GM19455 (cell line): ENCODE data around the gene NPB.

Source experiments
- ATAC-seq: cut with Tn5 transposase; IDR thresholded peaks from one replicate; pipeline ENCODE4 v1.9.1; 2021; ENCODE audit not compliant: unreplicated experiment

The NPB gene

GRCh38 chr17:81934850-81935708, 33.0 kb downstream of the NPB start:
- no peak for ATAC-seq

GRCh38 chr17:81935709-81936084, 33.7 kb downstream of the NPB start:
- ATAC-seq, result no peak

- no peak for ATAC-seq
These were observed 37.2 kb downstream of the NPB start for GRCh38 chr17:81939218-81939617.

- no peak for ATAC-seq
These were observed 37.9 kb downstream of the NPB start for GRCh38 chr17:81939881-81940385.

GRCh38 chr17:81940538-81941483, 38.8 kb downstream of the NPB start:
- ATAC-seq, result no peak

- ATAC-seq, result no peak
These were observed 39.6 kb downstream of the NPB start for GRCh38 chr17:81941484-81942166.

- ATAC-seq, result no peak
These were observed 40.1 kb downstream of the NPB start for GRCh38 chr17:81942167-81942553.

GRCh38 chr17:81944858-81945257, 42.8 kb downstream of the NPB start:
- ATAC-seq, result no peak

GRCh38 chr17:81947189-81947588, 45.2 kb downstream of the NPB start, which contains the start of gene MYADML2:
Gene MYADML2 (minus strand): TSS chr17:81947233. CDS start chr17:81941741, 5,492 bp downstream.
- no peak for ATAC-seq

GRCh38 chr17:81948635-81949378, 46.8 kb downstream of the NPB start:
- no peak for ATAC-seq

- ATAC-seq, result no peak
These were observed 48.5 kb downstream of the NPB start for GRCh38 chr17:81950501-81950900.

GRCh38 chr17:81951785-81952684, 50.0 kb downstream of the NPB start:
- no peak for ATAC-seq
